Stimulated activated CD4-positive, alpha-beta T cell treated with anti-CD3 and anti-CD28 coated beads, Interleukin-2, amount 100 ng/mL, for 48 hours (primary cell): Measurements from ENCODE around the gene TRMT1.

Experiments
- DNase-seq, 2 donors: peaks; one replicate each; pipeline ENCODE4 v3.0.0-alpha.2; 2020

Gene TRMT1

DNA sequence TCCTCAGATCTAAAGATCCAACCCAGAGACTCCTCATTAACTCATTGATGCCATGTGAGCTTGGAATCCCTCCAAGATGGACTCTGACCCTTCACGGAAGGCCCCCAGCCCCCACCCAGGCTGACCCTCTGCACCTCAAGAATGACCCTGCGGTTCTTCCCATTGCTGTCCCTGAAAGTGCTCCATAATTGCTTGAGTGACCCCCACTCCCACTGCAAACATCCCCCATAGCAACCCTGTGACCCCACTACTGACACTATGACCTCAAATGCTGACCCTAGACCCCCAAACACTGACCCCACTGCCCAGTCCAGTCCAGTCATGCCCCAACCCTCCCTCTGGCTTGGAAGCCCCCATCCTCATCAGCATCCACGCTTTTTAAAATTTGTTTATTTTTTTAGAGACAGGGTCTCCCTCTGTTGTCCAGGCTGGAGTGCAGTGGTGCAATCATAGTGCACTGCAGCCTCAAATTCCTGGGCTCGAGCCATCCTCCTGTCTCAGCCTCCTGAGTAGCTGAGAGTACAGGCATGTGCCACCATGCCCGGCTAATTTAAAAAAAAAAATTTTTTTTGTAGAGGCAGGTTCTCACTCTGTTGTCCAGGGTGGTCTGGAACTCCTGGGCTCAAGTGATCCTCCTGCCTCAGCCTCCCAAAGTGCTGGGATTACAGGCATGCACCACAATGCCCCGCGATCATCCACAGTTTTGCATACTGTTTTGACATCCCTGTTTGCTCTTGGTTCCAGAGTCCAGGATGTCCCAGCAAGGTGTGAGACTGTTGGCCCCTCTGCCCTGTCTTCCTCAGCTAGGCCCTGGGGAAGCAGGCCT lies 14.7 kb downstream of the TRMT1 start:
- no peak for DNase-seq

DNA sequence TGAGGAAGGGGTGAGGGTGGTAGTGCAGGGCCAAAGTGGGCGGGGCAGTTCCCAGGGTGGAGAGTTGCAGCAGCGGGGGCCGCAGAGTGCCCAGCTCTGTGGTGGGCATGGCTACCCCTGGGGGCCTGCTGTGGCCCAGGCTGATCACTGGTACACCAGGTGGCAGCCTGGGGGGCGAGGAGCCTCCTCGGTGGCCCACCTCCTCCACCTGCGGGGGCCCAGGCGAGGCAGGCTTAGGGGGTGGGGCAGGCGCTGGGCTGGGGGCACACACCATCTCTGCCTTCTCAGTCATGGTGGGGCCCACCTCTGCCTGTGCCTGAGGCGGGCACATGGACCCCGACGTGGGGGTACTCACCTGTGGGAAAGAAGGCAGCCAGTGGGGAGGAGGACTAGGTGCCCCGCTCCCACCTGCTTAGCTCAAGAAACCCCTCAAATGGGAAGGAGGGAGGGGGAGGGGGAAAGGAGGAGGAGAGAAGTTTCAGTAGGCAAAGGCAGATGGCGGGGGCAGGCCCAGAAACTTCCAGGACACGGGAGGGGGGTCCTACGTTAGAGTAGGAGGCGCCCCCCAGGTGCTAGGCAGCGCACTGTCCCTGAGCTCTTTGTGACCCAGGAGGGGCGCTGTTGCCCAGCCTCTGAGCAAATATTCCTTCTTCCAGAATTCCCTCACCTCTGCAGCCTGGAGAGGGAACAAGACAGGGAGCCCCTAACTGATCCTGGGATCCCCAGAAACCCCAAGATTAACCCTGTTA lies 15.5 kb downstream of the TRMT1 start:
- DNase-seq = no peak

DNA sequence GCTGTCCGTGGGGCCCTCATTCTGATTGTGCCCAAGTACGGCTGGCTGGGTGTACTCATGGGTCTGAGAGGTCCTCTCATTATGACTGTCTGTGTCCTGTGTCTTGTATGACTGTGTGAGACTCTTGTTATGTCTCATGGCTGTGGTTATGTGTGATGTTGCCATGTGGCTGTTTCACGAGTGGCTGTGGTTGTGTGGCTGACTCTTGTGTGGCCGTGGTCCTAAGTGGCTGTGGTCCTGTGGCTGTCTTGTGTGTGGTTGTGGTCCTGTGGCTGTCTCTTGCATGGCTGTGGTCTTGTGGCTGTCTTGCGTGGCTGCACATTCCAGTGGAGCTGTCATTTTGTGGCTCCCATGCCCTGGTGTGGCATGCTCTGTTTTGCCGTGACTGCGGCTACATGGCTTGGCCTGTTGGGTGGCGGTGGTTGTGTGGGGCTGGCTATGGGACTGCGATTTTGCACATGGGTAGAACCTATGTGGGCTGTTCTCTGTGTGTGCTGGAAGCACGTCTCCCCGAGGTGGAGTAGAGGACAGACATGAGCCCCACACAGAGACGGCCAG lies 16.4 kb downstream of the TRMT1 start:
- DNase-seq = peak in 1 of 2 donors; percentile 71

DNA sequence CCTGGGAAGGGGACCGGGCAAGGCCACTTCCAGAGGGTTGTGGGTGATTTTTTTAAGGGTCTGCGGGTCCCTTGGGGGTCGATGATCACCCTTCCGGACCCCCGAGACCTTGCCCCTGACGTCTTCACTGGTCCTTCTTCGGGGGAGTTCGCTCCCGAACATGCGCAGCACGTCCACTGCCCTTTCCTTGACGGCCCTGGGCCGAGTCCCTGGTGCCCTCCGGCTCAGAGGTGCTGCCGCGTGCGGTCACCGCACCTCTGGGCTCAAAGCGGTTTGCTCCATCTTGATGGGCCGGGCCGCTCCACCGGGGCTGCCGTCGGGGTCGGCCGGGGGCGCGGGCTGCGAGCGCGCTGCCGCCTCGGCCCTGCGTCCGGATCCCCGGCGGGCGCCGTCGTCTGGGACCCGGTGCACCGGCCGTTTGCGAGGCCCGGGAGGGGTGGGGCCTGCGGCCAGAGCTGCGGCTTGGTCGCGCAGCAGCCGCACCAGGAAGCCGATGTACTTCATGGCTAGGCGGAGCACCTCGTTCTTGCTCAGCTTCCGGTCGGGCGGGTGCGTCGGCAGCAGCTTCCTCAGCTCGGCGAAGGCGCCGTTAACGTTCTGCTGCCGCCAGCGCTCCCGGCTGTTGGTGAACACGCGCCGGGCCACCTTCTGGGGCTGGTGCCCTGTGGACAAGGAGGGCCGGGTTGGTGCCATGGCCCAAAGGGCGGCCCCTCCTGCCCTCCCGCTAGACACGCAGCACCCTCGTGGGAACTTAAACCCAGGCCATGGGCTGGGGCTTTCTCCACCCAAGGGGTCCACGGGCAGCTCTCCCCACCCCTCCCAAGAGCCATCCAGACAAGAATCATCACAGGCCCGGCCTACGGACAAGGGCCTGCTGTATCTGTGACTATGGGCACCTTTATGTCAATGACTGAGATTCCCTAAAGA lies 17.2 kb downstream of the TRMT1 start:
- peak in 1 of 2 donors; percentile 69 for DNase-seq

DNA sequence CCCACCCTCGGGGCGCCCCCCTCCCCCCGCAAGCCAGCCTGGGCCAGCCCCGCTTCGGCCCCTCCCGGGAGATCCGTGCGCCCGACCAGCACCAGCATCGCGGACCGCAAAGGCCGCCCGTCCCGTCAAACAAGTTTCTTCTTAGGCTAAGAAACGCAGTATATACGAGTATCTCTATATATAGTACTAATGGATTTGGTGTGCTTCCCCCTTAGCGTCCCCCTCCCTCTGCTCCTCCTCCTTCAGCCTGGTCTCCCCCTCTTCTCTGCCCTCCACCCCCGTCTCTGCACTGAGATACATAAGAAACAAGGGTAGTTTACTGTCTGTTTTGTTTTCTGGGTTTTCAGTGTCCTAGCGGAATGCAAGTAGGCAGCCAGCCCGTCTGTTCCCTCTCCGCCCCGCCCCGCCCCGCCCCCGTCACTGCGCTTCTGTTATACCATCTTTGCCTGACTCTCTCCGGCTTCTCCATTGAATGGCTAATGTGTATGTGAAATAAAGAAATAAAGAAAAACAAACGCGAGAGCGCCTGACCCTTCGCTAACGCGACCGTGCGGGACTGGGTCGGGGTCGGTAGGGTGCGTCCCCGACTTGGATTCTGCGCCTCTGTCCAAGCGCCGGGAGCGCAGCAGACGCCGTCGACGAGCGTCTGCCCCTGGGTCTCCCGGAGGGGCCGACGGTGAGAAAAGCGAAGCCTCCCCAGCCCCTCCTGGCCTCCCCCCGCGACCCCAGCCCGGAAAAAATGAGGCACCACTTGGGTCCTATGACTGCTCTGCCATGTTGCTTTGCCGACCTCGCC lies 18.1 kb downstream of the TRMT1 start:
- no peak for DNase-seq

DNA sequence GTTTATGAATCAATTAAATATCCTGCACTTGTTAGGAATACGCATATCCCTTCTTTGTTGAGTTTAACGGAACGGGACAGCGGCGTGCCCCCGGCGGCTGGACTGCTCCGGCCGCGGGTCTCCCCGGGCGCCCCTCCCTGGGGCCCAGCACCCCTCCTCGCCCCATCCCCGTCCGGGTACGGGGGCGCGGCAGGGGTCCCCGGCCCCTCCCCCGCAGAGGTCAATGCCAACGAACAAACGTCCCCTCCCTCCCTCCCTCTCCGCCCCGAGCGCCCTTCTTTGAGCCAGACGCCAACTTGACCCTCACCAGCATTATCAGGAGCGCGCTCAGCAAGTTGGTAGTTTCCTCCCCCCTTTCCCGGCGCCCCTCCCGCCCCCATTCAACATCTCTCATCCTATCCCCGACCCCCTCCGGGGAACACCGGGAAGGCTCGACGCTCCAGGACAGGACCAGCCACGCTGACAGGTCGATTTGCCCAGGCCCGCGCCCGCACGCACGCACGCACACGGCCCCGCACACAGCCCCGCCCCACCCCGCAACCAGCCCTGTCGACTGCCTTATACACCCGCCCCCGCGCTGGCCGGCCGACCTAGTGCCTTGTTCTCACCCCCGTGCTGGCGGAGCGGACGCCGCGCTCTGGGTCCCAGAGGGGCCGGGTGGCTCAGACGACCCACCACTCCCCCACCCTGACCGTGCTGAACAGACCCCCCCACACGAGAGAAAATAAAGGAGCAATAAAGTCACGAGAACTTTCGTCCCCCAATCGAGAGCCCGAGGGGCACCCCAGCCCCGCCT lies 18.9 kb downstream of the TRMT1 start:
- no peak for DNase-seq

DNA sequence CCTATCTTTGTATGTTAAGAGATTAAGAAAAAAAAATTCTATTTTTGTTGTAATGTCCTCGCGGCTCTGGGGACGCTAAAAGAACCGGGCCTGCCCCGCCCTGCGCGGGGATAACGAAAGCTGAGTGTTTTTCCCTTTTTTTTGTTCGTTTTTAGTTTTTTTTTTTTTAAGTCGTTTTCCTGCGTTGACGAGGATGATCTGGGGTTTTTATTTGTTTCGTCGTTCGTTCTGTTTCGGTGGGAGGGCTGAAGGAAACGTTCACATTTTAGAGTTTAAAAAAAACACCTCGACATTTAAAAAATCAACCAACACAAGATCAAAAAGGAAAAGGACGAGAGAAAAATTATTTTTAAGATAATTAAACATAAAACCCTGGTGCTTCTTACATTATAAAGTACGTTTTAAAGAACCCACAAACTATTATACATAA lies 19.5 kb downstream of the TRMT1 start:
- DNase-seq = no peak

DNA sequence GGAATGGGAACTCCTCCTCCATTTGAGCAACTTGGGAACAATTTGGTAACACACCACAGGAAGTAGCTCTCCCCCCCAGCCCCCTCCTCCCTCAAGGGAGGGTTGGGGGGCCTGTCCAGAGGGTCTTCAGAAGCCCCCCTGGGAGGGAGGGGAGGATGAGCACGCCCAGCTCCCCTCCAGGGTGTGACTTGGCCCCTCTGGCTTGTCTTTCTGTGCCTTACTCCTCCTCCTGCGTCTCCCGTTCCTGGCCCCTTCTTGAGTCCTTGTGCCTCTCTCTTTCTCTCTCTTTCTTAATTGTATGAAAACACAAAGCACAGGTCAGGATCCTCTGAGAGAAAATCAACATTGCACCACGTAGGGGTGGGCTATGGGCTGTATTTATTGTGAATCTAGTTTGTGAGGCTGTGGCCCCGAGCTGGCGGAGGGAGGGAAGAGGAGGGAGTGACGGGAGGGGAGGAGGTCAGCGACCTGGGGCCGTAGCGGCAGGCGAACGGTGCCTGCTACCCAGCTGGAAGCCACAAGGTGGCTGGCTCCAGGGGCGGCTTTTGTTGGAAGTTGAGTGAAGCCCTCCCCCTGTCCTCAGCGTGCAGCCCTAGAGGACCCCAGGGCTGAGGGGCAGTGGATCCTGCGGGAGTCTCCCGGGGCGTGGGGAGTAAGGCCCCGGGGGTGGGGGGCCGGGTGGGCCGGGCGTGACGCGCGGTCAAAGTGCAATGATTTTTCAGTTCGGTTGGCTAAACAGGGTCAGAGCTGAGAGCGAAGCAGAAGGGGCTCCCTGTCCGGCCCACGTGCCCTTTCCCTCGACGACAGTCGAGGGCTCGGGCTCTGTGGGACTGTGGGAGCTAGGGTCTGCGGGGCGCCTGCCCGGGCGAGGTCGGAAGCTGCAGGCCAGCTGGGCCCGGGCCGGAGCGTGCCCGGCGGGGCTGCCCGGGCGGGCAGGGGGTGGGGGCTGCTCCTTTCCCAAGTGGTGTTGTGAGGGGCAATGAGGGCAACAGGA lies 20.3 kb downstream of the TRMT1 start:
- DNase-seq = no peak

DNA sequence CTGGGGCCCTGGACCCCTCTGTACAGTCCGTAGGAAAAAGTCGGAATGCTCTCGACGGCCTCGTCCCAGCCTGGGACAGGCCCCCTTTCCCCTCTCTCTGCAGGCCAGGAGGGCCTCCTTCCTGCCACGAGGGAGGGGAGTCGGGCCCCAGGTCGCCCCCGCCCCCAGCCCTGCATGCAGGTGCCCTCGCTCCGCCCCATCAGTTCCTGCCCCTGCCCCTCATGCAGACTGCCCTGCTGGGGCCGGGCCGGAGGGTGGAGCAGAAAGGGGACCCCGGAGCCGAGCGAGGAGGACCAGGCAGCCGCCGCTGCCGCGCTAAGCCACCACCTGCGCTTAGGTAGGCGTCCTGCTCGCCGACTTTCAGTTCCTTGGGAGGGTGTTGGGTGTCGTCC lies 21.2 kb downstream of the TRMT1 start:
- DNase-seq = no peak

DNA sequence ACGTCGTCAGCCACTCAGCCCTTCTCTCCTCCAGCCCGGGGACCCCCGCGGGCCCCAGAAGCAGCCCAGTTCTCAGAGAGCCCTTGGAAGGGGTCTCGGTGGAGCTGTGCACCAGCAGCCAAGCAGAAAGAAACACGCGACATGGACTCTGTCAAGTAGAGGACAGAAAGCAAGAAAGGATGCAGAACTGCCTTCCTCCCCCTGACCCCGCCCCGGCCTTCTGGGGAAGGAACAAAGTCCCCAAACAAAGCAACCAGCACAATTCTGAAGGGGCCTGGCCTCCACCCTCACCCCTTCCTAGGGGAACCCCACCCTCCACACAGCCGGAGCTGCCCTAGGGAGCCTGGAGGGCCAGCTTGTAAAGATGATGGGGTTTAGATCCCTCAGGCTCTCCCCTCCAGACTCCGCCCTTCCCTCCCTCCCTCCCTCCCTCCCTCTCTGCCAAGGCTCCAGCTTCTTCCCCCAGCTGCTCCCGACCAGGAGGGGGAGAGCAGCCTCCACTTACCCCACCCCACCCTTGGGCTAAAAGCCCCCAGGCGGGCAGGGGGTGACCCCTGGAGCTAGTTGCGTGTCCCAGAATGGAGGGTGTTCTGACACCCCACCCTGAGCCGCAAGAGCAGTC lies 21.7 kb downstream of the TRMT1 start:
- no peak for DNase-seq

DNA sequence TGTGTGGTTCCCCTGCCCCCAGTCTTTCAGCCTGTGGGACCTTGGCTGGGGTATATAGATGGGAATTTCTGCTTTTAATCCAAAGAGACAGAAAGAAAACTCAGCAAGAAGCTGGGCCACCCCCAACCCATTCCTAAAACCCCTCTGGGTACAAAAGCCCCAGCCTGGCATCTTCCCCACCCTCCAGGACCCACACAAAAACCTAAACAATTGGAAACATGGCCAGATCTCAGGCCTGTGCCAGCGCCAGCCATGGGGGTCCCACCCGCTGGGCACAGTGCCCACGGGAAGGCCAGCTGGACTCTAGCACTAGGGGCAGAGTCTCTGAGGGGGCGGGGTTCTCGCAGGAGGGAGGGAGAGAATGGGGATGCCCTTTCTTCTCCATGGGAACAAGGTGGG lies 22.4 kb downstream of the TRMT1 start:
- no peak for DNase-seq

DNA sequence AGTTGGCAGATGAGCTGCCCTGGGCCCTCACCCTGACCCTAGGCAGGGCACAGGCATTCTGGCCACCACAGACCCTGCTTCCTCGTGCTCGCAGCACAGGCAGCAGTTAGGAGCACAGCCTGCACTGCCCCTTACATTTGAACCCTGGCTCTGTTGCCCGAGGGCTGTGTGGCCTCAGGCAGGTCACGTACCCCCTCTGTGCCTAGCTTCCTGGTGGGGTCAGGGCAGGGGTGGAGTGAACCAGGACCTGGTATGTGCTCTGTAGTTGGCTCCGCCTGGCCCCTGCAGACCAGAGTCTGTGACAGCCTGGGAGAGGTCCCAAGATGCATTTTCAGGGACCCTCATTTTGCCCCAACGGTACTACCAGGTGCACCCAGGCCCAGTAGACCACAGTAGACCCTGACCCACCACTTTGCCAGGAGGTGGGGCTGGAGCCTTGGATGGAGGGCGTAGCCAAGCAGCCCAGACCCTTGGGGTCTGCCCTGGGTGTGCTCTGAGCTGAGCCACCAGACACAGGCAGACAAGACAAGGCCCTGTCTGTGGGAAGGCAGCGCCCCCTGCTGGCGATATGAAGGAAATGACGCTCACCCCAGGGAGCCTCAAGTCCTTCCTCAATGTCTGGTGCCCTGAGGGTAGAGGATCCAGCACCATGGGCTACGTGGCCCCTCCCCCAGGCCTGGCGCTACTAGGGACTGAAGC lies 23.0 kb downstream of the TRMT1 start:
- peak; percentile 70 to 79 for DNase-seq

DNA sequence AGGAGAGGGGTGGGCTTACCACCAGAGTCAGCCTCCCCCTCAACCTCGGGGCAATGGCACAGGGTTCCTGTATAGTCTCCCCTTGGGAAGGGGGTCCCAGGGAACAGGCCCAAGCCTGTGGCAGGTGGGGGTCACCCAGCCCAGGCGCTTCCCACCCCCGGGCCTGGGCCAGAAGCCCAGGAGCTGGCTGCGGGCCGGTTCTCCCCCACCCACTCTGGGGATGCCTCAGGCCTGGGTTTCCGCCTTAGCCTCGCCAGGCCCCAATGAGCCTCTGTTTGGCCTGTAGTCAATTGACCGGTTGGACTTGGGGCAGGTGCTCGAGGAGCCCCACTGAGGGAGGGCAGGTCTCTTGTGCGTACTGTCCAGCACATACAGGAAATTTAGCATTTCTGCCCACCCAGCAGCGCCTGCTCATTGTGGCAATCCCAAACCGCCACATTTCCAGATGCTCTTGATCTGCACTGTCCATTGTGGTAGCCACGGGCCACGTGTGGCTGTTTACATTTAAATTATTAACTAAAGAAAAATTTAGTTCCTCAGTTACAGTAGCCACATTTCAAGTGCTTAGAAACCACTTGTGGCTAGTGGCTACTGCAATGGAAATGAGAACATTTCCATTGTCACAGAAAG lies 23.8 kb downstream of the TRMT1 start:
- no peak for DNase-seq

DNA sequence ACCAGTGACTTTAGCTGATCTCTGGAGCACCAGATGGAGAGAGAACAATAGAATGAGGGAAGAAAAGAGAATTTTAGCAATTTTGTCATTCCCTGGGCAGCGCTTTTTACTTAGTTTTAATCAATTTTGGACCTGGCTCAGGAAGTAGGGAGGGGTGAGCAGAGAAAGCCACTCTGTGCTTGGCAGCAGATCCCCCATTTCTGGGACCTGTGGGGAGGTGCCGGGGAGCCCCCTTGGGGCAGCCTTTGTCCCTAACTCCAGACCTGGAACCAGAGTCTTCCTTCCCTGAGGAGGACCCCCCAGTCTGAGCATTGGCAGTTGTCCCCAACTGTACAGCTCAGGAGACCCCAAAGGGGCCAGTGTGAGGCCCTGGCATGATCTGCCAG lies 24.4 kb downstream of the TRMT1 start:
- no peak for DNase-seq

DNA sequence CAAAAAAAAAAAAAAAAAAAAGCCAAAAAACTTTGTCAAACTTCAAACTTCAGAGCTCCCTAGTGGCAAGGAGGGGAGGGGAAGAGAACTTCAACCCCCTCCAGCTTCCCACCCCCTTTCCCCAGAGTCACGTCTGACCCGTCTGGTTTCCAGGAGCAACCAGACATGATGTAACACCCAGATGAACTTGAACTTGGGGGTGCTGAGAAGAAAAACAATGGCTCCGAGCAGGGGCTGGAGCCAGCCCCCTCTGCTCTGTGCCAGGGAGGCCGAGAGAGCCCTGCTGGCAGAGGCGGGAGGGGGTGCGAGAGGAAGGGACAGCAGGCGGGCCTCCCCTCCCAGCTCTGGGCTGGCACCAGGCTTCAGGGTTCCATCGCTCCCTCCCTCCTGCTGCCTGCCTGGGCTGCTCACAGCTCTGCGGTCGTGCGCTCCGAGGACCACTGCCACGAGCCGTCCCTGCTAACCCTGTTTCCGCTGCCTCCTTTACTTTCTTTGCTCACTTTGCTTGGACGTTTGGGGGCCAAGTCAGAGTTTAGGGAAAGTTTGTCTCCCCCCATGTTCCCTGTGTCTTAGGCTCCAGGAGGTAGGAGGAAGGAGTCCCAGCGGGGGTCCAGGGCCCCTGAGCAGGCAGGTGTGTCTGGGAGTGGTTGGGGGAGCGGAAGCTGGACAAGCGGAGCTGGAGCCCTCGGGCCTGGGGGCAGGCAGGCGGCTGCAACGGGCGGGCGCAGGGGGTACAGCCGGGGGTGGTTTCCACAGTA lies 25.0 kb downstream of the TRMT1 start:
- DNase-seq = no peak

DNA sequence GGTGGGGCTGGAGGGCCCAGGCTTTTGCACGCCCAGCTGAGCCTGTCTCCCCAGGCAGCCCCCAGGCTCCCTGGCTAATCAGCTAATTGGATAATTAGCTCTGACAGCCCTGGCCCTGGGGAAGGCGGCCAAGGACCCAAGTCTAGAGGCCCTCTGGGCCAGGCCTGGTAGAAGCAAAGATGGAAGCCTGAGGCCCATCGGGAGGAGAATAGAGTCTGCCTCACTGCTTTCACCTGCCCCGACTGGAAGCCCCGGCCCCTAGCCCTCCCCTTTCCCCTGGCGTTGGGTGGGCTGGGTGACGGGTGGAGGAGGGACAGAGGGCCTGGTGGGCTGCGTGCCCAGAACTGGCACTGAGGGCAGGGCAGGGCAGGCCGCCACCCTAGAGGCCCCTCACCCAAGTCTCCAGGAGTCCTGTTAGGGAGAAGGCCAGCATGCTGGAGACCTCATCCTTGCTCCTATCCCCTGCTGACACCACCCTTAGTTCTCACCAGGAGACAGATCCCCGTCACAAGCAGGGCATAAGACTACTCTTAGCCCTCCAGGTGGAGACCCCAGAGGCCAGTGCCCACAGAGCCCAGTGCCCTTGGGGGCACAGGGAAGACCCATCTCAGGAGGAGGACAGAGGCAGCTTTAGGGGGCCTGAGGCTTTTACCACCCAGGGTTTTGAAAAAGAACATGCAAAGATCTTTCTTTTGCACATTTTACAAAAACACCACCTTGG lies 25.9 kb downstream of the TRMT1 start:
- DNase-seq = no peak
